Neural cell (in vitro differentiated cells): ENCODE measurements around the gene ARHGAP42. TPM values are rescaled to one million over a fixed set of nuclear protein-coding genes. Genes with fewer than 3 reads are reported as not detected.

Source experiments
- H2AFZ ChIP-seq: fragments of 200-600, 300-800 bp; sonication (generic), shearing (Covaris generic); 2 replicates; pipeline ENCODE4 v1.6.0; 2014; ENCODE audit warnings: low read depth, mild to moderate bottlenecking, antibody characterized with exemption, low read length, moderate library complexity
- H3F3A ChIP-seq: fragments of 200-600 bp; shearing (Covaris generic); 2 replicates; pipeline ENCODE4 v1.6.1; 2016; ENCODE audit warnings: mild to moderate bottlenecking, moderate library complexity, mixed read lengths, antibody characterized with exemption, low read length; ENCODE audit not compliant: insufficient read depth, poor library complexity, severe bottlenecking
- H3K27ac ChIP-seq: fragments of 200-600, 300-800 bp; sonication (generic), shearing (Covaris generic); 2 replicates; pipeline ENCODE4 v1.5.1; 2014; ENCODE audit warnings: mild to moderate bottlenecking, low read length, moderate library complexity
- H3K27me3 ChIP-seq: fragments of 300-800, 200-600 bp; sonication (generic), shearing (Covaris generic); 2 replicates; pipeline ENCODE4 v1.6.0; 2014; ENCODE audit warnings: mild to moderate bottlenecking, low read depth, low read length, moderate library complexity; ENCODE audit not compliant: insufficient read depth
- H3K36me3 ChIP-seq: fragments of 300-800, 200-600 bp; sonication (generic), shearing (Covaris generic); 2 replicates; pipeline ENCODE4 v1.5.1; 2014; ENCODE audit warnings: mild to moderate bottlenecking, antibody characterized with exemption, low read length, moderate library complexity; ENCODE audit not compliant: insufficient read depth
- H3K4me2 ChIP-seq: fragments of 300-800, 200-600 bp; sonication (generic), shearing (Covaris generic); 2 replicates; pipeline ENCODE4 v1.6.0; 2014; ENCODE audit warnings: mild to moderate bottlenecking, low read length
- H3K4me3 ChIP-seq: fragments of 300-800, 200-600 bp; sonication (generic), shearing (Covaris generic); 2 replicates; pipeline ENCODE4 v1.5.1; 2014; ENCODE audit warnings: mild to moderate bottlenecking, low read length, moderate library complexity
- H3K79me2 ChIP-seq: fragments of 200-600 bp; shearing (Covaris generic); replicated peaks from 2 replicates; pipeline ENCODE4 v1.6.0; 2014; ENCODE audit warnings: mild to moderate bottlenecking, low read length, moderate library complexity; ENCODE audit not compliant: insufficient read depth
- H3K9ac ChIP-seq: fragments of 300-800, 200-600 bp; sonication (generic), shearing (Covaris generic); 2 replicates; pipeline ENCODE4 v1.6.1; 2016; ENCODE audit warnings: mild to moderate bottlenecking, low read length, mixed read lengths
- H3K9me2 ChIP-seq: fragments of 200-600 bp; shearing (Covaris generic); 2 replicates; pipeline ENCODE4 v1.6.1; 2016; ENCODE audit warnings: mild to moderate bottlenecking, low read length, mixed read lengths; ENCODE audit not compliant: insufficient read depth
- H3K9me3 ChIP-seq: fragments of 200-600, 300-800 bp; sonication (generic), shearing (Covaris generic); 2 replicates; pipeline ENCODE4 v1.6.1; 2016; ENCODE audit warnings: mild to moderate bottlenecking, mixed run types, low read length, moderate library complexity, mixed read lengths
- H4K20me1 ChIP-seq: fragments of 200-600 bp; shearing (Covaris generic); 2 replicates; pipeline ENCODE4 v1.6.1; 2016; ENCODE audit warnings: mild to moderate bottlenecking, mixed run types; ENCODE audit not compliant: insufficient read depth
- EP300 ChIP-seq: fragments of 450-650 bp; conservative IDR thresholded peaks from 2 replicates; pipeline ENCODE4 v1.6.1; 2014; ENCODE audit warnings: antibody characterized with exemption, mild to moderate bottlenecking, moderate library complexity; ENCODE audit not compliant: poor library complexity, severe bottlenecking
- EZH2 ChIP-seq: fragments of 200-600, 300-800 bp; shearing (Covaris generic), sonication (generic); IDR thresholded peaks from 2 replicates; pipeline ENCODE4 v1.6.1; 2014; ENCODE audit warnings: antibody characterized with exemption, low read length, borderline replicate concordance, mild to moderate bottlenecking; ENCODE audit not compliant: insufficient read depth, poor library complexity, severe bottlenecking
- MXI1 ChIP-seq: fragments of 450-650 bp; conservative IDR thresholded peaks from 2 replicates; pipeline ENCODE4 v1.6.1; 2014; ENCODE audit warnings: antibody characterized with exemption, mild to moderate bottlenecking; ENCODE audit not compliant: poor library complexity, severe bottlenecking
- POLR2AphosphoS5 ChIP-seq: IDR thresholded peaks from 2 replicates; pipeline ENCODE4 v1.6.1; 2012
- RAD21 ChIP-seq: fragments of 450-650 bp; conservative IDR thresholded peaks from 2 replicates; pipeline ENCODE4 v1.6.1; 2014; ENCODE audit warnings: antibody characterized with exemption, mild to moderate bottlenecking, moderate library complexity
- SMC3 ChIP-seq: fragments of 450-650 bp; conservative IDR thresholded peaks from 2 replicates; pipeline ENCODE4 v1.6.1; 2014; ENCODE audit warnings: antibody characterized with exemption, mild to moderate bottlenecking, moderate library complexity; ENCODE audit not compliant: poor library complexity
- TAF1 ChIP-seq: IDR thresholded peaks from 2 replicates; pipeline ENCODE4 v1.6.1; 2012; ENCODE audit warnings: low read depth
- polyA plus RNA-seq: library from polyadenylated mRNA; depleted of rRNA; stranded (reverse); fragments of >200 nt; gene quantifications from 2 replicates; pipeline ENCODE4 v1.2.3, GENCODE V29; 2014
- TF ChIP-seq, protein P1 (sequence below): fragments of 450-650 bp; IDR thresholded peaks from 2 replicates; pipeline ENCODE4 v1.5.1; 2014; ENCODE audit warnings: antibody characterized with exemption, mild to moderate bottlenecking, moderate library complexity; ENCODE audit not compliant: poor library complexity, severe bottlenecking
- TF ChIP-seq, protein P2 (sequence below): IDR thresholded peaks from 2 replicates; pipeline ENCODE4 v1.6.1; 2012; ENCODE audit warnings: borderline replicate concordance

ARHGAP42 gene
- polyA plus RNA-seq, 1 donor from 2014 or later = 0.64 TPM

DNA sequence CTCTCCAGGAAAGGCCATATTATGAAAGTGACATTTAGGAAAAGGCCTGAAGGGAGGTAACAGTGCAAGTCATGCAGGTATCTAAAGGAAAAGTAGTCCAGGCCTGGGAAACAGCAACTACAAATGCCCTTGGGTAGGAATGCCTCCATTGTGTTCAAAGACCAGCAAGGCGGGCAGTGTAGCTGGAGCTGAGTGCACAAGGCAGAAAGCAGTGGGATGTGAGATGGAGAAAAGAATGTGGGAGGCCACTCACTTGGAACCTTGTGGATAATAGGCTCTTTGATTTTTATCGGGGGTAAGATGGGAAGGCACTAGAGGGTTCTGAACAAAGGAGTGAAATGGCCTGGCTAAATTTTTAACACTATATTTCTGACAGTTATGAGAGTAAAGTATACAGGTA lies 253.9 kb downstream of the ARHGAP42 start:
- Histone ChIP-seq H3K9me3 (no peaks in the 10 kb centered on the region), H3K36me3 (no peaks in the 10 kb centered on the region), H3K4me3 (no peak overlapping the region), H3K79me2 (no peaks in the 10 kb centered on the region), H3K27ac (no peak overlapping the region), H3K4me2 (no peak overlapping the region), H3K9ac (no peak overlapping the region), H4K20me1 (no peaks in the 10 kb centered on the region), H3K9me2 (no peaks in the 10 kb centered on the region), H2AFZ (no peak overlapping the region), H3F3A (no peaks in the 10 kb centered on the region), H3K27me3 (no peaks in the 10 kb centered on the region)
- TF ChIP-seq, protein P1, sequence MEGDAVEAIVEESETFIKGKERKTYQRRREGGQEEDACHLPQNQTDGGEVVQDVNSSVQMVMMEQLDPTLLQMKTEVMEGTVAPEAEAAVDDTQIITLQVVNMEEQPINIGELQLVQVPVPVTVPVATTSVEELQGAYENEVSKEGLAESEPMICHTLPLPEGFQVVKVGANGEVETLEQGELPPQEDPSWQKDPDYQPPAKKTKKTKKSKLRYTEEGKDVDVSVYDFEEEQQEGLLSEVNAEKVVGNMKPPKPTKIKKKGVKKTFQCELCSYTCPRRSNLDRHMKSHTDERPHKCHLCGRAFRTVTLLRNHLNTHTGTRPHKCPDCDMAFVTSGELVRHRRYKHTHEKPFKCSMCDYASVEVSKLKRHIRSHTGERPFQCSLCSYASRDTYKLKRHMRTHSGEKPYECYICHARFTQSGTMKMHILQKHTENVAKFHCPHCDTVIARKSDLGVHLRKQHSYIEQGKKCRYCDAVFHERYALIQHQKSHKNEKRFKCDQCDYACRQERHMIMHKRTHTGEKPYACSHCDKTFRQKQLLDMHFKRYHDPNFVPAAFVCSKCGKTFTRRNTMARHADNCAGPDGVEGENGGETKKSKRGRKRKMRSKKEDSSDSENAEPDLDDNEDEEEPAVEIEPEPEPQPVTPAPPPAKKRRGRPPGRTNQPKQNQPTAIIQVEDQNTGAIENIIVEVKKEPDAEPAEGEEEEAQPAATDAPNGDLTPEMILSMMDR = no peak
- TF ChIP-seq, protein P2, sequence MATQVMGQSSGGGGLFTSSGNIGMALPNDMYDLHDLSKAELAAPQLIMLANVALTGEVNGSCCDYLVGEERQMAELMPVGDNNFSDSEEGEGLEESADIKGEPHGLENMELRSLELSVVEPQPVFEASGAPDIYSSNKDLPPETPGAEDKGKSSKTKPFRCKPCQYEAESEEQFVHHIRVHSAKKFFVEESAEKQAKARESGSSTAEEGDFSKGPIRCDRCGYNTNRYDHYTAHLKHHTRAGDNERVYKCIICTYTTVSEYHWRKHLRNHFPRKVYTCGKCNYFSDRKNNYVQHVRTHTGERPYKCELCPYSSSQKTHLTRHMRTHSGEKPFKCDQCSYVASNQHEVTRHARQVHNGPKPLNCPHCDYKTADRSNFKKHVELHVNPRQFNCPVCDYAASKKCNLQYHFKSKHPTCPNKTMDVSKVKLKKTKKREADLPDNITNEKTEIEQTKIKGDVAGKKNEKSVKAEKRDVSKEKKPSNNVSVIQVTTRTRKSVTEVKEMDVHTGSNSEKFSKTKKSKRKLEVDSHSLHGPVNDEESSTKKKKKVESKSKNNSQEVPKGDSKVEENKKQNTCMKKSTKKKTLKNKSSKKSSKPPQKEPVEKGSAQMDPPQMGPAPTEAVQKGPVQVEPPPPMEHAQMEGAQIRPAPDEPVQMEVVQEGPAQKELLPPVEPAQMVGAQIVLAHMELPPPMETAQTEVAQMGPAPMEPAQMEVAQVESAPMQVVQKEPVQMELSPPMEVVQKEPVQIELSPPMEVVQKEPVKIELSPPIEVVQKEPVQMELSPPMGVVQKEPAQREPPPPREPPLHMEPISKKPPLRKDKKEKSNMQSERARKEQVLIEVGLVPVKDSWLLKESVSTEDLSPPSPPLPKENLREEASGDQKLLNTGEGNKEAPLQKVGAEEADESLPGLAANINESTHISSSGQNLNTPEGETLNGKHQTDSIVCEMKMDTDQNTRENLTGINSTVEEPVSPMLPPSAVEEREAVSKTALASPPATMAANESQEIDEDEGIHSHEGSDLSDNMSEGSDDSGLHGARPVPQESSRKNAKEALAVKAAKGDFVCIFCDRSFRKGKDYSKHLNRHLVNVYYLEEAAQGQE = no peak
- no peak for TF ChIP-seq TAF1
- no peak for TF ChIP-seq SMC3
- no peak for TF ChIP-seq EZH2
- no peak for TF ChIP-seq EP300
- TF ChIP-seq RAD21 = no peak
- no peak for TF ChIP-seq MXI1
- no peak for TF ChIP-seq POLR2AphosphoS5

DNA sequence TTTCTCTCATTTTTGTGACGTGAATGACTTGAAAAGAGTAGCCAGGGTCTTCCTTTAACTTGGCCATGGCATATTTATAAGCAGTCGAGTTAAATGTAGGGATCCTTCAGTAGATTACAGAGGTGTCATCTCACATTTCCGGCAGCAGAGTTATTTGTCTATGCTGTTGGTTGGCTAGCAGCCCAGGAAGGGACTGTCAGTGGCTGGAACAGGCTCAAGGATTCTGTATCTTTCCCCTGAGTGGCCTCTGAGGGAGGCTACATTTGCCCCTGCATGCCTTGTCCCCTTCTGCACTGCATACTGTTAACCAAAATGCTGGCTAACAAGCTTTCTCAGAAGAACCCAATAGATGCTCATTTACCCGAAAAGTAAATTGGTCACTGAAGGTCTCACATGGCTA lies 254.9 kb downstream of the ARHGAP42 start:
- H3K27ac ChIP-seq = no peak overlapping the region
- H3K79me2 ChIP-seq = no peaks in the 10 kb centered on the region
- no peaks in the 10 kb centered on the region for H4K20me1 ChIP-seq
- no peak overlapping the region for H3K4me3 ChIP-seq
- H3K9me2 ChIP-seq = no peaks in the 10 kb centered on the region
- H3F3A ChIP-seq = no peaks in the 10 kb centered on the region
- TF ChIP-seq, protein P2 = no peak
- H2AFZ ChIP-seq = no peak overlapping the region
- H3K27me3 ChIP-seq = no peaks in the 10 kb centered on the region
- H3K9ac ChIP-seq = no peak overlapping the region
- no peak overlapping the region for H3K4me2 ChIP-seq
- H3K9me3 ChIP-seq = no peaks in the 10 kb centered on the region
- H3K36me3 ChIP-seq = no peaks in the 10 kb centered on the region
